Measurements from ENCODE around the gene KIF26B. TPM values are rescaled to one million over a fixed set of nuclear protein-coding genes. Genes with fewer than 3 reads are reported as not detected.
A peak's percentile ranks its signal among the peaks of the same experiment; 100 is the strongest.

Gene KIF26B
- total RNA-seq, 1 experiment from 2014 or later = 1.2 TPM

GRCh38 chr1:245483247-245483646, 328.5 kb downstream of the KIF26B start (continued):
- no peak for TF ChIP-seq STAT6 (CRISPR knock-in tag; conservative IDR thresholded peaks at IDR 0.05; ENCODE audit: low read depth)
- TF ChIP-seq MLX (CRISPR knock-in tag; IDR thresholded peaks at IDR 0.05) = no peak
- no peak for TF ChIP-seq ZNF121 (CRISPR knock-in tag; IDR thresholded peaks at IDR 0.05)
- TF ChIP-seq MXD4 (CRISPR knock-in tag; IDR thresholded peaks at IDR 0.05; ENCODE audit: borderline replicate concordance) = no peak
- no peak for TF ChIP-seq MYBL2 (CRISPR knock-in tag; IDR thresholded peaks at IDR 0.05)
- TF ChIP-seq E2F1 (CRISPR knock-in tag; IDR thresholded peaks at IDR 0.05) = no peak
- TF ChIP-seq ZNF512 (CRISPR knock-in tag; IDR thresholded peaks at IDR 0.05; ENCODE audit: borderline replicate concordance) = no peak
- TF ChIP-seq CREB1 (CRISPR knock-in tag; IDR thresholded peaks at IDR 0.05) = no peak
- TF ChIP-seq ATF1 (CRISPR knock-in tag; IDR thresholded peaks at IDR 0.05) = no peak

GRCh38 chr1:245484176-245484575, 329.4 kb downstream of the KIF26B start:
- ChIA-PET CTCF (interaction anchor here (1.0 kb wide), 1 partner anchor 328 kb away, joined by 4 read pairs; no protein-coding TSS in a partner anchor), POLR2A (no interaction called here)
- TF ChIP-seq ZBTB43 (CRISPR knock-in tag; IDR thresholded peaks at IDR 0.05) (no peak), SMAD4 (CRISPR knock-in tag; IDR thresholded peaks at IDR 0.05) (no peak), ZBTB21 (CRISPR knock-in tag; IDR thresholded peaks at IDR 0.05; ENCODE audit: borderline replicate concordance) (no peak), NFYB (CRISPR knock-in tag; conservative IDR thresholded peaks at IDR 0.05; ENCODE audit: low read depth) (no peak), ZNF671 (CRISPR knock-in tag; IDR thresholded peaks at IDR 0.05) (no peak), MYBL2 (CRISPR knock-in tag; IDR thresholded peaks at IDR 0.05) (no peak), SP1 (CRISPR knock-in tag; conservative IDR thresholded peaks at IDR 0.05) (no peak), GRHL2 (CRISPR knock-in tag; IDR thresholded peaks at IDR 0.05; ENCODE audit: insufficient replicate concordance, severe bottlenecking) (no peak), ZNF263 (CRISPR knock-in tag; IDR thresholded peaks at IDR 0.05; ENCODE audit: low read depth) (no peak)
- no peaks in the 10 kb centered on the region for H3K9me3 Mint-ChIP-seq
- ATAC-seq = peak; percentile 90
- H3K4me1 Mint-ChIP-seq = peaks cover 32% of the 10 kb centered on the region
- no peak for DNase-seq (ENCODE audit: low spot score)
- peak overlapping the region; percentile 20 for H3K4me3 Mint-ChIP-seq
- H3K36me3 Mint-ChIP-seq = no peaks in the 10 kb centered on the region
- H3K27ac Mint-ChIP-seq = no peak overlapping the region
- H3K27me3 Mint-ChIP-seq (ENCODE audit: low read depth) = peaks cover 8% of the 10 kb centered on the region

GRCh38 chr1:245485996-245486395, 331.2 kb downstream of the KIF26B start:
- Mint-ChIP-seq H3K4me3 (no peak overlapping the region), H3K27ac (no peak overlapping the region), H3K9me3 (peaks cover 5% of the 10 kb centered on the region), H3K4me1 (peaks cover 41% of the 10 kb centered on the region), H3K36me3 (peaks cover 4% of the 10 kb centered on the region; the same call in 1 of the 2 replicates), H3K27me3 (ENCODE audit: low read depth) (peaks cover 8% of the 10 kb centered on the region)
- POLR2A ChIA-PET = no interaction called here
- DNase-seq (ENCODE audit: low spot score) (no peak), ATAC-seq (no peak)
- CTCF ChIA-PET = no interaction called here
- TF ChIP-seq JAZF1 (CRISPR knock-in tag; IDR thresholded peaks at IDR 0.05) (no peak), ELF4 (CRISPR knock-in tag; IDR thresholded peaks at IDR 0.05; ENCODE audit: low read depth) (no peak), ETV6 (CRISPR knock-in tag; IDR thresholded peaks at IDR 0.05) (no peak), ATF1 (CRISPR knock-in tag; IDR thresholded peaks at IDR 0.05) (no peak), ERG (CRISPR knock-in tag; IDR thresholded peaks at IDR 0.05) (no peak), NFE2L1 (CRISPR knock-in tag; IDR thresholded peaks at IDR 0.05) (no peak), ATF2 (CRISPR knock-in tag; IDR thresholded peaks at IDR 0.05; ENCODE audit: borderline replicate concordance, low read depth) (no peak), GABPB1 (CRISPR knock-in tag; IDR thresholded peaks at IDR 0.05) (no peak)
